Measurements from ENCODE around the gene ZRANB3.
"Not testable (repeated sequence)": the region's sequence is repeated elsewhere in the genome, so short reads cannot be mapped to it uniquely, and the experiment has no call there.

ZRANB3 gene

DNA sequence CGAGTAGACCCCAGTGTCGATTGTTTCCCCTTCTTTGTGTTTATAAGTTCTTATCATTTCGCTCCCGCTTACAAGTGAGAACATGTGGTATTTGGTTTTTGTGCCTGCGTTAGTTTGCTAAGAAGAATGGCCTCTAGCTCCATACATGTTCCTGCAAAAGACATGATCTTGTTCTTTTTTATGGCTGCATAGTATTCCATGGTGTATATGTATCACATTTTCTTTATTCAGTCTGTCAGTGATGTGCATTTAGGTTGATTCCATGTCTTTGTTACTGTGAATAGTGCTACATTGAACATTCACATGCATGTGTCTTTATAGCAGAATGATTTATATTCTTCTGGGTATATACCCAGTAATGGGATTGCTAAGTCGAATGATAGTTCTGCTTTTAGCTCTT lies 95.9 kb downstream of the ZRANB3 start:
- WGBS, 2 experiments (ENCODE audit: insufficient coverage in 2 of 2) = 86 to 100% methylated on average over 1 to 2 of the region's 6 CpGs
- not testable (repeated sequence) for H3K4me3 ChIP-seq (ENCODE audit: extremely low read depth, insufficient read depth, low read length, poor library complexity, severe bottlenecking); H3K9me3 ChIP-seq (ENCODE audit: control insufficient read depth, low read length); H3K36me3 ChIP-seq (ENCODE audit: control insufficient read depth, insufficient read depth, low read length); H3K27ac ChIP-seq (ENCODE audit: low read depth, low read length, severe bottlenecking); H3K4me1 ChIP-seq (ENCODE audit: control insufficient read depth, insufficient read depth, low read length, poor library complexity, severe bottlenecking)

- H3K9me3 ChIP-seq (ENCODE audit: control insufficient read depth, low read length) = peaks cover 7% of the 10 kb centered on the region
- H3K4me1 ChIP-seq (ENCODE audit: control insufficient read depth, insufficient read depth, low read length, poor library complexity, severe bottlenecking) = no peaks in the 10 kb centered on the region
- 100% methylated on average over 1 of the region's 1 CpG; no CpG with 5 or more reads in 1 of the 2 experiments for WGBS, 2 experiments (ENCODE audit: insufficient coverage in 2 of 2)
- no peak overlapping the region for H3K4me3 ChIP-seq (ENCODE audit: extremely low read depth, insufficient read depth, low read length, poor library complexity, severe bottlenecking)
- no peak overlapping the region for H3K27ac ChIP-seq (ENCODE audit: low read depth, low read length, severe bottlenecking)
- no peaks in the 10 kb centered on the region for H3K36me3 ChIP-seq (ENCODE audit: control insufficient read depth, insufficient read depth, low read length)
Observed at GRCh38 chr2:135424849-135425248, 106.2 kb downstream of the ZRANB3 start.

DNA sequence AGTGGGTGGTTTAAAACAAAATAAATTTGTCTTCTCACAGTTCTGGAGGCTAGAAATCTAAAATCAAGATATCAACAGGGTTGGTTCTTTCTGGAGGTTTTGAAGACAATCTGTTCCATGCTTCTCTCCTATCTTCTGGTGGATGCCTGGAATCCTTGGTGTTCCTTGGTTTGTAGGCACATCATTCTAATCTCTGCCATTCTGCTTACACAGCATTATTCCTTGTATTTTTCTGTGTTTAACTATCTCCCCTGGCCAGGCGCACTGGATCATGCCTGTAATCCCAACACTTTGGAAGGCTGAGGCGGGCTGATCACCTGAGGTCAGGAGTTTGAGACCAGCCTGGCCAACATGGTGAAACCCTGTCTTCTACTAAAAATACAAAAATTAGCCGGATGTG lies 108.1 kb downstream of the ZRANB3 start:
- no peaks in the 10 kb centered on the region for H3K36me3 ChIP-seq (ENCODE audit: control insufficient read depth, insufficient read depth, low read length)
- WGBS, 2 experiments (ENCODE audit: insufficient coverage in 2 of 2) = 90 to 94% methylated on average over 2 to 3 of the region's 3 CpGs

DNA sequence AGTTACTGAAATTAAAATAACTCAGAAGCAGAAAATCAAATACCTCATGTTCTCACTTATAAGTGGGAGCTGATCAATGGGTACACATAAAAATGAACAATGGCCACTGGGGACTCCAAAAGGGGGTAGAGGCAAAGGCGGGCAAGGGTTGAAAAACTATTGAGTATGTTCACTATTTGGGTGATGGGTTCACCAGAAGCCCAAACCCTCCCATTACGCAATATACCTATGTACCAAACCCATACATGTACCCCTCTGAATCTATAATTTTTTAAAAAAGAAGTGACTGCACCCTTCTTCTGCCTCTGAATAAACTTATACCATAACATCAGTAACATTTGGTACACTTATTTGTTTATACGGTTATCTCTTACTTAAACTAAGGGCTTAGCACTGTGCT lies 119.4 kb downstream of the ZRANB3 start:
- no CpG with 5 or more reads among the region's 3 CpGs for WGBS, 2 experiments (ENCODE audit: insufficient coverage in 2 of 2)
- Histone ChIP-seq H3K36me3 (ENCODE audit: control insufficient read depth, insufficient read depth, low read length) (no peaks in the 10 kb centered on the region), H3K27ac (ENCODE audit: low read depth, low read length, severe bottlenecking) (no peak overlapping the region), H3K4me3 (ENCODE audit: extremely low read depth, insufficient read depth, low read length, poor library complexity, severe bottlenecking) (no peak overlapping the region), H3K4me1 (ENCODE audit: control insufficient read depth, insufficient read depth, low read length, poor library complexity, severe bottlenecking) (no peaks in the 10 kb centered on the region), H3K9me3 (ENCODE audit: control insufficient read depth, low read length) (no peaks in the 10 kb centered on the region)

More for the DNA sequence above, 108.1 kb downstream of the ZRANB3 start:
- Histone ChIP-seq H3K4me3 (ENCODE audit: extremely low read depth, insufficient read depth, low read length, poor library complexity, severe bottlenecking) (no peak overlapping the region), H3K9me3 (ENCODE audit: control insufficient read depth, low read length) (peaks cover 6% of the 10 kb centered on the region), H3K27ac (ENCODE audit: low read depth, low read length, severe bottlenecking) (no peak overlapping the region), H3K4me1 (ENCODE audit: control insufficient read depth, insufficient read depth, low read length, poor library complexity, severe bottlenecking) (no peaks in the 10 kb centered on the region)

DNA sequence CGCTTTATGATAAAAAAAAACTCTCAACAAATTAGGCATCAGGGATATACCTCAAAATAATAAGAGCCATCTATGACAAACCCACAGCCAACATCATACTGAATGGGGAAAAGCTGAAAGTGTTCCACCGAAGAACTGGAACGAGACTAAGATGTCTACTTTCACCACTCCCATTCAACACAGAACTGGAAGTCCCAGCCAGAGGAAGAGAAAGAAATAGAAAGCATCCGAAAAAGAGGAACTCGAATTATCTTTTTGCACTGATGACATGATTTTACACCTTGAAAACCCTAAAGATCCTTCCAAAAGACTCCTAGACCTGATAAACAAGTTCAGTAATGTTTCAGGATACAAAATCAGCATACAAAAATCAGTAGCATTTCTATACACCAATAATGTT lies 121.6 kb downstream of the ZRANB3 start:
- Histone ChIP-seq H3K36me3 (ENCODE audit: control insufficient read depth, insufficient read depth, low read length) (no peaks in the 10 kb centered on the region), H3K27ac (ENCODE audit: low read depth, low read length, severe bottlenecking) (no peak overlapping the region), H3K4me1 (ENCODE audit: control insufficient read depth, insufficient read depth, low read length, poor library complexity, severe bottlenecking) (no peaks in the 10 kb centered on the region), H3K9me3 (ENCODE audit: control insufficient read depth, low read length) (no peaks in the 10 kb centered on the region), H3K4me3 (ENCODE audit: extremely low read depth, insufficient read depth, low read length, poor library complexity, severe bottlenecking) (no peak overlapping the region)
- WGBS, 2 experiments (ENCODE audit: insufficient coverage in 2 of 2) = 91 to 100% methylated on average over 2 to 3 of the region's 5 CpGs

GRCh38 chr2:135396259-135396658 lies 134.8 kb downstream of the ZRANB3 start:
- H3K27ac ChIP-seq (ENCODE audit: low read depth, low read length, severe bottlenecking); H3K9me3 ChIP-seq (ENCODE audit: control insufficient read depth, low read length); H3K4me3 ChIP-seq (ENCODE audit: extremely low read depth, insufficient read depth, low read length, poor library complexity, severe bottlenecking); H3K4me1 ChIP-seq (ENCODE audit: control insufficient read depth, insufficient read depth, low read length, poor library complexity, severe bottlenecking); H3K36me3 ChIP-seq (ENCODE audit: control insufficient read depth, insufficient read depth, low read length): not testable (repeated sequence)
- 75 to 92% methylated on average over 1 of the region's 1 CpG for WGBS, 2 experiments (ENCODE audit: insufficient coverage in 2 of 2)

DNA sequence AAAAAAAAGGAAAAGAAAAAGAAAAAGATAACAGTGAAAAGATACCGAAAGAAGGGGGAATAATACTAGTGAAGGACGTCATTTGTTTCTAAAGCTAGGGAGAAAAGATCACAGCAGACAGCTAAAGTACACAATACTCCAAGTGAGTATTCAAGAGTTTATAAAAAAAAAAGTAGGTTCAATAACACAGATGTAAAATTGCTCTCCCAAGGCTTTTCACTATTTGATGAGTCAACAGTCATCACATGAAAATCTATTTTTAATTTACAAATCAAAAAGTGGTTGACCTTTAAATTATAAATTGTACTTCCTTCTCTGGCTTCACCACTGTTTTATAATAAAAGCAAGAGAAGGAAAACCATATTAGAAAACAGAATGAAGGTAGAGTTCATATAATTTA lies 144.0 kb downstream of the ZRANB3 start:
- WGBS, 2 experiments (ENCODE audit: insufficient coverage in 2 of 2) = no CpG with 5 or more reads among the region's 2 CpGs
- Histone ChIP-seq H3K36me3 (ENCODE audit: control insufficient read depth, insufficient read depth, low read length) (no peaks in the 10 kb centered on the region), H3K4me3 (ENCODE audit: extremely low read depth, insufficient read depth, low read length, poor library complexity, severe bottlenecking) (no peak overlapping the region), H3K9me3 (ENCODE audit: control insufficient read depth, low read length) (no peaks in the 10 kb centered on the region), H3K4me1 (ENCODE audit: control insufficient read depth, insufficient read depth, low read length, poor library complexity, severe bottlenecking) (no peaks in the 10 kb centered on the region), H3K27ac (ENCODE audit: low read depth, low read length, severe bottlenecking) (no peak overlapping the region)

GRCh38 chr2:135378591-135378990 lies 152.4 kb downstream of the ZRANB3 start:
- H3K36me3 ChIP-seq (ENCODE audit: control insufficient read depth, insufficient read depth, low read length) = no peaks in the 10 kb centered on the region
- H3K27ac ChIP-seq (ENCODE audit: low read depth, low read length, severe bottlenecking) = no peak overlapping the region
- peaks cover 11% of the 10 kb centered on the region for H3K9me3 ChIP-seq (ENCODE audit: control insufficient read depth, low read length)
- H3K4me3 ChIP-seq (ENCODE audit: extremely low read depth, insufficient read depth, low read length, poor library complexity, severe bottlenecking) = no peak overlapping the region
- no peaks in the 10 kb centered on the region for H3K4me1 ChIP-seq (ENCODE audit: control insufficient read depth, insufficient read depth, low read length, poor library complexity, severe bottlenecking)

DNA sequence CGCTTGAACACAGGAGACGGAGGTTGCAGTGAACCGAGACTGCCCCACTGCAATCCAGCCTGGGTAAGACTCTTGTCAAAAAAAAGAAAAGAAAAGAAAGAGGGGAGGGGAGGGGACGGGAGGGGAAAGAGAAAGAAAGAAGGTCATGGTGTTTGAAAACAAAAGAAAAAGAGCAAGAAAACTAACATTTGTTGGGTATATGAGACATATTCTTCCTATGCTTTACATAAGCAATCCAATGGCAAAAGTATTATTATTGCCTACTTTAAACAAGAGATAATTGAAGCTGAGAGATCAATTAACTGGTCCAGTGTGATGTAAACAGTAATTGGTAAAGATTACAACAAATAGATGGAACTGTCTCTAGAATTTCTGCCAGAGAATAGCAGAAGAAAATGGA lies 157.3 kb downstream of the ZRANB3 start:
- H3K36me3 ChIP-seq (ENCODE audit: control insufficient read depth, insufficient read depth, low read length) = no peaks in the 10 kb centered on the region
- 100% methylated on average over 2 of the region's 4 CpGs; no CpG with 5 or more reads in 1 of the 2 experiments for WGBS, 2 experiments (ENCODE audit: insufficient coverage in 2 of 2)

DNA sequence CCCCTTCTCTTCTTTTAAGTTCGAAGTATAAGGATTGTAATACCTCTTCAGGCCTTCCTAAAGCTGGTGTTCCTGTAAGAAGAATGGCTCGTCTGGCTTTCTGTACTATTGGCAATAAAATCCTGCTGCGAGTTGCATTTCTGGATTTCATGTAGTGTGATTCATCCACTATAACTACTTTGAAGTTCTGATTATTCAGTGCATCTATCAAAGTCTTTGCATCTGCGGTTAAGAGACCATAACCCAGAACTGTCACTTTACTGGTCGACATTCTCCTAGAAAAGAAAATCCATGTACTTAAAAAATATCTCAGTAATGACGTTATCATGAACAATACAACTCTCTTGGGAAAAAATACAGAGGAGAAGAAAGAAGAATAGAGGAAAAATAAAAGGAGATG lies 181.1 kb downstream of the ZRANB3 start:
- no peaks in the 10 kb centered on the region for H3K4me1 ChIP-seq (ENCODE audit: control insufficient read depth, insufficient read depth, low read length, poor library complexity, severe bottlenecking)
- no peaks in the 10 kb centered on the region for H3K36me3 ChIP-seq (ENCODE audit: control insufficient read depth, insufficient read depth, low read length)
- H3K27ac ChIP-seq (ENCODE audit: low read depth, low read length, severe bottlenecking) = no peak overlapping the region
- 100% methylated on average over 2 of the region's 6 CpGs; no CpG with 5 or more reads in 1 of the 2 experiments for WGBS, 2 experiments (ENCODE audit: insufficient coverage in 2 of 2)
- no peak overlapping the region for H3K4me3 ChIP-seq (ENCODE audit: extremely low read depth, insufficient read depth, low read length, poor library complexity, severe bottlenecking)
- H3K9me3 ChIP-seq (ENCODE audit: control insufficient read depth, low read length) = no peaks in the 10 kb centered on the region

More for the DNA sequence above, 157.3 kb downstream of the ZRANB3 start:
- no peaks in the 10 kb centered on the region for H3K9me3 ChIP-seq (ENCODE audit: control insufficient read depth, low read length)
- H3K4me3 ChIP-seq (ENCODE audit: extremely low read depth, insufficient read depth, low read length, poor library complexity, severe bottlenecking) = no peak overlapping the region
- H3K4me1 ChIP-seq (ENCODE audit: control insufficient read depth, insufficient read depth, low read length, poor library complexity, severe bottlenecking) = no peaks in the 10 kb centered on the region
- no peak overlapping the region for H3K27ac ChIP-seq (ENCODE audit: low read depth, low read length, severe bottlenecking)

DNA sequence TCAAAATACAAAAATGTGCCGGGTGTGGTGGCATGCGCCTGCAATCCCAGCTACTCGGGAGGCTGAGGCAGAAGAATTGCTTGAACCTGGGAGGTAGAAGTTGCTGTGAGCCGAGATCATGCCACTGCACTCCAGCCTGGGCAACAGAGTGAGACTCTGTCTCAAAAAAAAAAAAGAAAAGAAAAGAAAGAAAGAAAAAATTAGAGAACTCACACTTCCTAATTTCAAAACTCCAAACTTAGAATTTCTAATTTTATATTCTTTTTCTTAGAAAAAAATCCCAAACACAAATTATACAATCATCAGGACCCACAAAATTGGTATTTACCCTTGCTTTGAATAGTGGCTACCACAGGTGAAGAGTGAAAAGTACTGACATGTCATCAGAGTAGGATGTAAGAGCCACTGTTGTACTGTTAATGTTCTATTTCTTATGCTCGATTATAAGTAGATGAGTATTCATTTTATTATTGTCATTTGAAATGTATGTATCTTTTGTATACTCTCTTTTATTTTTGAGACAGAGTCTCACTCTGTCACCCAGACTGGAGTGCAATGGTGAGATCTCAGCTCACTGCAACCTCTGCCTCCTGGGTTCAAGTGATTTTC lies 182.8 kb downstream of the ZRANB3 start:
- H3K4me3 ChIP-seq (ENCODE audit: extremely low read depth, insufficient read depth, low read length, poor library complexity, severe bottlenecking); H3K9me3 ChIP-seq (ENCODE audit: control insufficient read depth, low read length); H3K36me3 ChIP-seq (ENCODE audit: control insufficient read depth, insufficient read depth, low read length); H3K4me1 ChIP-seq (ENCODE audit: control insufficient read depth, insufficient read depth, low read length, poor library complexity, severe bottlenecking); H3K27ac ChIP-seq (ENCODE audit: low read depth, low read length, severe bottlenecking): not testable (repeated sequence)
- 82 to 89% methylated on average over 2 to 3 of the region's 5 CpGs for WGBS, 2 experiments (ENCODE audit: insufficient coverage in 2 of 2)

Measured in mesodermal cell (in vitro differentiated cells).